Activated B cell treated with CpG ODN at 0.5 μM for 24 hours (primary cell): ENCODE results near the gene SMIM28. TPM values are rescaled to one million over a fixed set of nuclear protein-coding genes. Genes with fewer than 3 reads are reported as not detected.

ENCODE experiments used
- ATAC-seq: fragments of 200-7000 bp; cut with Tn5 transposase; one replicate; pipeline ENCODE4 v1.10.0; 2021; ENCODE audit warnings: low read depth, mild to moderate bottlenecking, moderate library complexity
- CTCF ChIA-PET: fragments of 350-600 bp; sonication (Branson Sonifier 250); formaldehyde crosslinking; loops from one replicate; lab custom pipeline; 2021; ENCODE audit warnings: antibody characterized with exemption; lab: Charles Lee
- POLR2A ChIA-PET: fragments of 350-600 bp; sonication (Branson Sonifier 250); formaldehyde crosslinking; loops from one replicate; lab custom pipeline; 2021; ENCODE audit warnings: antibody characterized with exemption; lab: Charles Lee
- DNase-seq: peaks from one replicate; pipeline ENCODE4 v3.0.0; 2022
- H3K27ac Mint-ChIP-seq: one replicate; pipeline ENCODE4 v1.8.0; 2020; ENCODE audit warnings: mixed read lengths
- H3K27me3 Mint-ChIP-seq: one replicate; pipeline ENCODE4 v1.8.0; 2021; ENCODE audit warnings: mixed read lengths
- H3K36me3 Mint-ChIP-seq: one replicate; pipeline ENCODE4 v1.8.0; 2021; ENCODE audit warnings: low read depth, mixed read lengths
- H3K4me1 Mint-ChIP-seq: one replicate; pipeline ENCODE4 v1.8.0; 2021; ENCODE audit warnings: mixed read lengths
- H3K4me3 Mint-ChIP-seq: one replicate; pipeline ENCODE4 v1.8.0; 2020; ENCODE audit warnings: mild to moderate bottlenecking, mixed read lengths
- H3K9me3 Mint-ChIP-seq: one replicate; pipeline ENCODE4 v1.8.0; 2020; ENCODE audit warnings: mixed read lengths
- CTCF ChIP-seq: fragments of 200-600 bp; IDR thresholded peaks from one replicate; pipeline ENCODE4 v1.8.0; 2022; ENCODE audit warnings: antibody characterized with exemption, mild to moderate bottlenecking
- intact Hi-C: fragments of 100-400 bp; cut with micrococcal nuclease; formaldehyde crosslinking; loops from one replicate; pipeline ENCODE4 v1.15.1; 2024
- total RNA-seq: library from RNA; stranded (reverse); gene quantifications from 2 replicates; pipeline ENCODE4 v1.2.3, GENCODE V29; 2022

The SMIM28 gene
- total RNA-seq, 1 donor from 2014 or later, result not detected

GRCh38 chr6:138410048-138410735 lies 32.5 kb downstream of the SMIM28 start:
- no peak for TF ChIP-seq CTCF
- Mint-ChIP-seq H3K27ac (no peak overlapping the region), H3K4me3 (no peak overlapping the region), H3K4me1 (peaks cover 9% of the 10 kb centered on the region), H3K9me3 (no peaks in the 10 kb centered on the region), H3K27me3 (no peaks in the 10 kb centered on the region), H3K36me3 (peaks cover 82% of the 10 kb centered on the region)
- ChIA-PET CTCF (no interaction called here), POLR2A (interaction anchor here (0.6 kb wide), 1 partner anchor 965 kb away, joined by 3 read pairs; no protein-coding TSS in a partner anchor)
- intact Hi-C loops, result no loop called here
- DNase-seq, result no peak
- no peak for ATAC-seq

- peaks cover 86% of the 10 kb centered on the region for H3K36me3 Mint-ChIP-seq
- DNase-seq (no peak), ATAC-seq (no peak)
- intact Hi-C loops, result no loop called here
- ChIA-PET CTCF (no interaction called here), POLR2A (no interaction called here)
- H3K4me3 Mint-ChIP-seq, result no peak overlapping the region
- H3K27ac Mint-ChIP-seq, result peak overlapping the region; percentile 46
- no peak for TF ChIP-seq CTCF
- H3K4me1 Mint-ChIP-seq, result peaks cover 4% of the 10 kb centered on the region
- H3K9me3 Mint-ChIP-seq, result no peaks in the 10 kb centered on the region
- no peaks in the 10 kb centered on the region for H3K27me3 Mint-ChIP-seq
Measured at GRCh38 chr6:138410972-138411880, 33.5 kb downstream of the SMIM28 start.

- DNase-seq (no peak), ATAC-seq (no peak)
- Mint-ChIP-seq H3K4me3 (no peak overlapping the region), H3K9me3 (no peaks in the 10 kb centered on the region), H3K36me3 (peaks cover 84% of the 10 kb centered on the region), H3K27ac (no peak overlapping the region), H3K27me3 (no peaks in the 10 kb centered on the region), H3K4me1 (peaks cover 4% of the 10 kb centered on the region)
- ChIA-PET POLR2A (interaction anchor here (0.7 kb wide), 1 partner anchor 365 kb away, joined by 4 read pairs; no protein-coding TSS in a partner anchor), CTCF (no interaction called here)
- no peak for TF ChIP-seq CTCF
- intact Hi-C loops, result no loop called here
Measured at GRCh38 chr6:138415125-138415524, 37.4 kb downstream of the SMIM28 start.

- Mint-ChIP-seq H3K36me3 (peaks cover 76% of the 10 kb centered on the region), H3K4me3 (no peak overlapping the region), H3K4me1 (peaks cover 2% of the 10 kb centered on the region), H3K27ac (no peak overlapping the region), H3K9me3 (no peaks in the 10 kb centered on the region), H3K27me3 (no peaks in the 10 kb centered on the region)
- DNase-seq (no peak), ATAC-seq (no peak)
- TF ChIP-seq CTCF, result no peak
- POLR2A ChIA-PET, result no interaction called here
- intact Hi-C loops, result no loop called here
- CTCF ChIA-PET, result no interaction called here
Measured at GRCh38 chr6:138416206-138416605, 38.5 kb downstream of the SMIM28 start.

GRCh38 chr6:138417493-138418117 lies 39.9 kb downstream of the SMIM28 start:
- H3K27ac Mint-ChIP-seq, result no peak overlapping the region
- ChIA-PET POLR2A (no interaction called here), CTCF (no interaction called here)
- H3K27me3 Mint-ChIP-seq, result no peaks in the 10 kb centered on the region
- DNase-seq, result no peak
- no peak for TF ChIP-seq CTCF
- H3K36me3 Mint-ChIP-seq, result peaks cover 62% of the 10 kb centered on the region
- H3K4me1 Mint-ChIP-seq, result no peaks in the 10 kb centered on the region
- intact Hi-C loops, result no loop called here
- H3K4me3 Mint-ChIP-seq, result no peak overlapping the region
- no peaks in the 10 kb centered on the region for H3K9me3 Mint-ChIP-seq
- no peak for ATAC-seq
